CD1c-positive myeloid dendritic cell (primary cell): ENCODE results near the gene MAL.

Experiments used
- DNase-seq: peaks from one replicate; pipeline ENCODE4 v3.0.0-alpha.2; 2016; ENCODE audit errors: extremely low spot score

The MAL gene

GRCh38 chr2:95016616-95017015 lies 8.9 kb upstream of the MAL start:
- DNase-seq: no peak

DNA sequence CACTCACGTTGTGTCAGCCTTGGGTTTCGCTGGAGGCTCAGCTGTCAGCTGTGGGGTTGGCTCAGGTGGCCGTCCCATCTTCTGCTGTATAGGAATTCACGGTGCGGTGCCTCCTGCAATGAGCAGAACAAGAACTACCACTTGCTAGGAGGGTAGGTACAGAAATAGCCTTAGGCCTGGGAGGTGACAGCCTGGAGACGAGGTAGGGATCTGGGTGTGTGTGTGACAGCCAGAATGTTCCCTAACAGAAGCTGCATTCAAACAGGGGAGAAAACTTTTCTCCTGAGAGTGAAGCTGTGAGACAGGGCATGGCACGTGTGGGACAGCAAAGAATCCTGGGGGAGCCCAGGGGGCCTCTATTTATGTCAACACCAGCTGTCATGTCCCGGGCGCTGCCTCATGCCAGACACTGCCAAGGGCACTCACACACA lies 8.4 kb upstream of the MAL start:
- no peak for DNase-seq

- DNase-seq: no peak
These were observed 7.7 kb upstream of the MAL start for GRCh38 chr2:95017836-95018235.

DNA sequence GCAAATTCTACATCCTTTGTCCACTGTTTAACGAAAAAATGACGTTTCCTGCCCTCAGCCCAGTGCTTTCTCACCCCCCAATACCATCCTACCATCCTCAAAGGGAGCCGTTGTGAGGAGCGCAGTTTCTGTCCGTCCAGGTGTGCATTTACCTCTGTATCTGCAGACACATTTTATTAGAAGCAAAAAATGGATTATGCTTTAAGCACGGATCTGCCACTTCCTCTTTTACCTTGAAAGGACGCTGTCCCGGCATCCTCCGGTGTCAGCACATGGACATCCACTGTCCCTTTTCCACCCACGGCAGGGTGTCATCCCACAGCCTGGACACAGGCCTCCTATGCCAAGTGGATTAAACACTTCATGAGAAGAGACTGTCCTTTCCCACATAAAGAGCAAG lies 7.2 kb upstream of the MAL start:
- no peak for DNase-seq

- no peak for DNase-seq
These were observed 6.5 kb upstream of the MAL start for GRCh38 chr2:95018861-95019550.

DNA sequence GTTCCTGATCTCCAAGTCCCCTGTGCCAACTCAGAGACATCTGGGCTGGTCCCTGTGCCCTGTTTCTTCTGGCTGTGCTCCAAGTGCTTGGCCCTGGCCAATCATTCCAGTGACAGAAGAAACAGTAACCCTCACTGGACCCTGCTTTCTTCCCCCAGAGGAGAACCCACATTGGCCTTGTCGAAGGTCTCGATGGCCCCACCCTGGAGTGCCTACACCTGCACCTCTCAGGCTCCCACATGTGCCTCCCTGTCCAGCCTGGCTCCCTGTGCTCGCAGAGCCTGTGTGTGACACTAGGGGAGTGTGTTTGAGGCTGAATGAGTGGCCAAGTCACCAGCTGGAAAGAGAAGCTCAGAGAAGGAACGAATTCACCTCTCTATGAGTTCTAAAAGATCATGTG lies 5.9 kb upstream of the MAL start:
- DNase-seq: no peak

DNA sequence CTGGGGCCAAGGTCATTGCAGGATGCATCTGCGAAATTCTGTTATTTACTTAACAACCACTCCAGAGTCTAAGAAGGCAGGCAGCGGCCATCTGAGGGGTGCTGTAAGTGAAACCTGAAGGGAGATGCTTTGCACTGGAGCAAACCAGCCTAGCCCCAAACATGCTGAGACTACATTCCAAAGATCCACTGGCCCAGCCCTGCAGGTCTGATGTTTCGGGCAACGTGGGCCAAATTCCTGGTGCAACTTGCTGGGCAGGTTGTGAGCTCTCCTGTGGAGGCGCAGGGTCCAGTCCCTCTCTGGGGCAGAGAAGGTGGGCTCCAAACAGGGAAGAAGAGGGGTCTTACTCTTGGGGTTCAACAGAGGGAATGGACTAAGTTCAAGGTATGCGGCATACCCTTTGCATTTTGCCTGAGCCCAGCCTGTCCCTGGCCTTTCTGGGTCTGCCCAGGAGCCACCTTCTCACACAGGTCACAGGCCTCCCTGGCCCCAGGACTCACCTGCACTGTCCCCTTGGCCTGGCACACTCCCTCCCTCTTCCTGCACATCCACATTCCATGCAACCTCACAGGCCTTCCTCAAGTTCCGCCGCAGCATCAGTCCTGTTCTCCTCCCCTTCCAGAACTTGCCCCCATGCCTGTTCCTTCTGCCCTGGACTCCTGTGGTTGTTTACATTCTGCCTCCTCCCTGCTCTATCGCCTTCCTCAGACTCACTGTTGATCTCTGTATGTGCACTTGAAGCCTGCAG lies 5.1 kb upstream of the MAL start:
- DNase-seq: no peak

DNA sequence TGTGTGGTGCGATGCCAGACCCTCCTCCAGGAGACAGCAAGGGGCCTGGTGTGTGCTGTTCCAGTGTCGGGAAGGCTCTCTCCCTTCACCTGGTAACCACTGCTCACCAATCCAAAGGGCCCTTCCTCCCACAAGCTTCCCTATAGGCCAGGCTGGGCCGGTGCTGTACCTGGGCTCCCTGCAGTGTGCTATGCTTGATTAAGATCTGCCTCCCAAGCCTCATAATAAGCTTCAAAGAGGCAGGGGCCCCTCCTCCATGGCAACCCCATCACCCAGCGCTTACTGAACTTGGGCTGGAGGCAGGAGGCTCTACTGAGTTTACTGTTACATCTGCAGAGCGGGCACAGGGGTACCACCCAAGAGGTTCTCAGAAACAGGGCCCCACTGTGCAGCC lies 4.5 kb upstream of the MAL start:
- DNase-seq: no peak

- DNase-seq: no peak
These were observed 3.7 kb upstream of the MAL start for GRCh38 chr2:95021847-95022246.

- peak; percentile 74 for DNase-seq
These were observed 2.9 kb upstream of the MAL start for GRCh38 chr2:95022309-95023221.

- peak; percentile 14 for DNase-seq
These were observed 2.3 kb upstream of the MAL start for GRCh38 chr2:95023222-95023597.

GRCh38 chr2:95024371-95024770 lies 1.1 kb upstream of the MAL start:
- no peak for DNase-seq

DNA sequence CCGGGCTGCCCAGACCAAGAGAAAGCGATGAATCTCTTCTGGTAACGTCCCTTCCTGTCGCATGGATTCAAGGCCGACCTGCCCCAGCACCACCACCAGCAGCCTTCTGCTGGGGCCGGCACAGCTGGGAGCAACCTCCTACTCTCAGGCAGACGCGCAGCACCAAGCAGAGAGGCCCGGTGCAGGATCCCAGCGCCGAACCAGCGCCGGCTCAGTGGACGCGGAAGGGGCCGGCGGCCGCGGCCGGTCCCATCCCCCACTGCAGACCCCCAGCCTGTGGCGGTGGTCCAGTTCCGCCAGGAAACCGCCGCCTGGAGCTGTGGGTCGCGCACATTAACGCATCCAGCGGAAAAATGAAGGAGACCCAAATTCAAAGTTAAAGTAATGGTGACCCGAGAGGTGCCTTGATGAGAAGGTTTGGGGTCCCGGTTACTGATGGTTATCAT lies 525 bp upstream of the MAL start:
- DNase-seq: no peak

DNA sequence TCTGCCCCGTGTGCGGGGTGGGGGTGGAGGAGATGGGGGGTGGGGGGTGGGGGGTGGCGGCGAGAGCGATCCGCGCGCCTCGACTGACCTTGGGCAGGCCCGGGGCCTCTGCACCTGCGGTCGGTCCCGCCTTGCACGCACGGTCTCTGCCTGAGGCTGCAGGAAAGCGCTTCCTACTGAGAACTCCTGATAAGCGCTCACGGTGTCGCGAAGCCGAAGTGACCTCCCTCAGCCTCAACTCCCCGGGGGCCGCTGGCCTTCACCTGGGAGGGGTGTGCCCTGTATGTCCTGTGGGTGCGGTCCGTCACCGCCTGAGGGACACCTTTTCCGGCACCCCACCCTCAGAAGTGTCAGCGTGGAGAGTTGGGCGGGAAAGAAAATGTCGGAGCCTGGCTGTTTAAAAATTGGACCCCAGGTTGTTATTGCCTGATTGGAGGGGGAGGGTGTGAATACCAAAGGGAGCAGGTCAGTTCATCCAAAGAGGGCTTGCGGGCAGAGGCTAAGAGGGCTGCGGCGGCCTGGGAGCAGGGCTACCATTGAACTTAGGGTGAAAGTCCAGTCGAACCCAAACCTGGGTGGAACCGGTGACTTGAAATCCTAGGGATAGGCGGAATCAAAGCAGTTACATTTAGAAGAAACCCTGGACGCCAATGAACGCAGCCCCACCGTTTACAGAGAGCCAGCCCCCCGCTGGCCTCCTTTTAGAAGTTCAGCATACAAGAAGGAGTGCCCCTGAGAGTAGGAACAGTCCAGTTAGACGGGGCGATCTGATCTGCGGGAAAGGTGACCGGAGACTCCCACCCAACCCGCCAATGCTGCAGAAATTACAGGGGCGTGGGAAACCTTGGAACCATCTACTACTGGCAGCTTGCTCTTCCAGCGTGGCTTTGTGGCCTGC lies 1.2 kb downstream of the MAL start:
- no peak for DNase-seq

DNA sequence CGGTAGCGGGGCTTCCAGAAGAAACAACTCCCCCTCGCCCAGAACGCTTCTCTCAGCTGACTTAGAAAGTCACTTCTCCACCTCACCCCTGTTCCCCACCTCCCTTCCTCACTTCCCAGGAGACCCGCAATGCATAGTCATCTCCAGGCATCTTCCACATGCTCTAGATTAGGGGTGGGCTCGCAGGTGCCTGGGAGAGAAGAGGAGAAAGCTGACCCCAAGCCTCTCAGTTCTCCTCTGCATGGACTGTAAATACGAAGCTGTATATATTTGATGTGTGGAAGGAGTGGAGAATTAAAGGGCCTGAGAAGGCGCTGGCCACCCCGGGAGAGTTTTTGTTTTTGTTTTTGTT lies 1.8 kb downstream of the MAL start:
- no peak for DNase-seq

DNA sequence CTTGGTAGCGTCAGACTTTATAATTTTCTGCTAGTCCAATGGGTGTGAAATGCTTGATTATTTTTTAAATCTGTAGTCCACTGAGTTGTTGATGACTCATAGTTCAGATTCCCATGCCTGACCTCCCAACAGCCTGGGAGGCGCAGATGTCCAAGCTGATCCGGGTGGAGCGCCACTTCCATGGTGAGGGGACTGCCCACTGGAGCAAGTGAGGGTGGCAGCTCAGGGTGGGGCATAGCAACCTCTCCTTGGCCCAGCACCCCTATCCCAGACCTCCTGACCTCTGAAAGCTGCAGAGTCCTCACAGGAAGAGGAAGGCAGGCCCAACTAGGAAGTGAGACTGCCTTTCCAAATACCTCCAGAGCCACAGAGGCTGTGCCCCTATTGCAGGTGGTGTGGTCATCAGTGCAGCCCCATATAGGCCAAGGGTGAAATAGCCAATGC lies 4.4 kb downstream of the MAL start:
- DNase-seq: no peak

GRCh38 chr2:95030496-95030895 lies 5.0 kb downstream of the MAL start:
- no peak for DNase-seq

- no peak for DNase-seq
These were observed 5.7 kb downstream of the MAL start for GRCh38 chr2:95031076-95031725.

DNA sequence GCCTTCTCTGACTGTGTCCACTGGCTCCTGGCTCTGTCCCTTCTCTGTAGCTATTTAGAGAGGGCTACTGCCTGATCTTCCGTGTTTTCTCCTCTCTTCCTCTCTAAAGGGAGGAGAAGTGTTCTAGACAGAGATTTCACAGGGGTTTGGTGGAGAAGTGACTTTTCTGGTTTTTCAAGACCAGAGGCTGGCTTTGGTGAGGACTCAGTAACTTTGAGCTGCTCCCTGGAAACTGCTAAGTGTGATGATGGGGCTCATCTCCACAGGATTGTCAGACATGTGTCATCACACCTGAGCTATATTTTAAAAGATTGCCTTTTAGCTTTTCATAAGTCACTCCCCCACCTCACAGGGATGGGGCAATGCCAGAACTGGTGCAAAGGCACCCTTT lies 6.2 kb downstream of the MAL start:
- no peak for DNase-seq

DNA sequence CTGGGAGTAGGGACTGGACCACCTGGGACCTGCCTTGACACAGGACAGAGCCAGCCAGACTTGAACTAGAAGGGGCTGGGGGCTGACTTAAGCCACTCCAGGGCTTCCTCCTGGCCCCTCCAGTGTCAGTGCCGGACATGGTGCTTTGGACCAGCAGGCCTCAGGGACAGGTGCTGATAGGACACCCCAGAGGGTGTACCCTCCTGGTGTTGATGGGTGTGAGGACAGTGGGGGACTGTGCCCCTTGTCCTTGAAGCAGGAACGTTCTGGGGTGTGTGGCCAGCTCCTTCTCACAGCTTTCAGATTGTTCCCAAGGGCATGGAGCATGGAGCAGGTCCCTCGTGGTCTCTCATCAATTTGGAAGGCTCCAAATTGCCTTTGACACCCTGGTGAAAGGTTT lies 6.8 kb downstream of the MAL start:
- no peak for DNase-seq
